BLaER1 treated with 17β-estradiol and CSF1 and Interleukin-3, amounts not matched to agents 10 nM and 100 nM (cell line): ENCODE measurements around the gene WDR62.
"Not testable (repeated sequence)": the region's sequence is repeated elsewhere in the genome, so short reads cannot be mapped to it uniquely, and the experiment has no call there.

Experiments
- H3K27ac ChIP-seq, 11 experiments: shearing (Covaris generic); formaldehyde crosslinking; 2 replicates each; pipeline ENCODE4 v1.8.1; 2022
- H3K27me3 ChIP-seq, 11 experiments: shearing (Covaris generic); formaldehyde crosslinking; 2 replicates each; pipeline ENCODE4 v1.8.1; 2022
- H3K36me3 ChIP-seq, 11 experiments: shearing (Covaris generic); formaldehyde crosslinking; 2 replicates each; pipeline ENCODE4 v1.8.1; 2022
- H3K4me1 ChIP-seq, 10 experiments: shearing (Covaris generic); formaldehyde crosslinking; 2 replicates each; pipeline ENCODE4 v1.8.1; 2022
- H3K4me2 ChIP-seq, 11 experiments: shearing (Covaris generic); formaldehyde crosslinking; 2 replicates each; pipeline ENCODE4 v1.8.1; 2022
- H3K4me3 ChIP-seq, 10 experiments: shearing (Covaris generic); formaldehyde crosslinking; 2 replicates each; pipeline ENCODE4 v1.8.1; 2022
- H3K9ac ChIP-seq, 11 experiments: shearing (Covaris generic); formaldehyde crosslinking; 2 replicates each; pipeline ENCODE4 v1.8.1; 2022
- H3K9me3 ChIP-seq, 11 experiments: shearing (Covaris generic); formaldehyde crosslinking; replicated peaks in 1 of 11; 2 replicates each; pipeline ENCODE4 v1.8.1; 2022
- H4K20me1 ChIP-seq, 11 experiments: shearing (Covaris generic); formaldehyde crosslinking; 2 replicates each; pipeline ENCODE4 v1.8.1; 2022
- Cebpa-rat ChIP-seq, 11 experiments: shearing (Covaris generic); IDR thresholded peaks; 2 replicates each; pipeline ENCODE4 v1.8.1; 2022

WDR62 gene

GRCh38 chr19:36061367-36061766 lies 6.7 kb downstream of the WDR62 start:
- H3K27ac ChIP-seq: no peak overlapping the region
- H3K4me1 ChIP-seq: peaks cover 12 to 21% (median 18%) of the 10 kb centered on the region in 10 experiments
- no peak for TF ChIP-seq Cebpa-rat (IDR thresholded peaks at IDR 0.05)
- peak overlapping the region in 5 of 11 experiments; percentile 4 to 44 (median 16); a peak in 3 of 22 replicates for H3K9ac ChIP-seq
- peaks cover 0 to 76% (median 35%) of the 10 kb centered on the region in 11 experiments; a peak in 14 of 22 replicates for H4K20me1 ChIP-seq
- no peak overlapping the region for H3K4me2 ChIP-seq
- no peaks in the 10 kb centered on the region for H3K27me3 ChIP-seq
- no peak overlapping the region for H3K4me3 ChIP-seq
- no peaks in the 10 kb centered on the region for H3K9me3 ChIP-seq
- peaks cover 4 to 100% (median 86%) of the 10 kb centered on the region in 11 experiments; a peak in 21 of 22 replicates for H3K36me3 ChIP-seq

- Histone ChIP-seq H3K27ac (no peak overlapping the region), H3K4me3 (no peak overlapping the region), H3K36me3 (peaks cover 23 to 99% (median 88%) of the 10 kb centered on the region in 11 experiments), H3K27me3 (no peaks in the 10 kb centered on the region), H3K9me3 (peaks cover 0 to 16% (median 8%) of the 10 kb centered on the region in 11 experiments; a peak in 13 of 22 replicates), H3K9ac (no peak overlapping the region; a peak in 1 of 22 replicates), H4K20me1 (peaks cover 0 to 48% (median 12%) of the 10 kb centered on the region in 11 experiments; a peak in 11 of 22 replicates), H3K4me1 (peaks cover 0 to 8% (median 6%) of the 10 kb centered on the region in 10 experiments; a peak in 8 of 20 replicates), H3K4me2 (no peak overlapping the region; a peak in 1 of 22 replicates)
- TF ChIP-seq Cebpa-rat (IDR thresholded peaks at IDR 0.05): no peak
Observed at GRCh38 chr19:36064826-36065225, 10.1 kb downstream of the WDR62 start.

- no peak for TF ChIP-seq Cebpa-rat (IDR thresholded peaks at IDR 0.05)
- Histone ChIP-seq H3K9ac (no peak overlapping the region), H3K9me3 (peaks cover 0 to 16% (median 8%) of the 10 kb centered on the region in 11 experiments; a peak in 13 of 22 replicates), H3K27ac (no peak overlapping the region), H4K20me1 (peaks cover 0 to 36% (median 5%) of the 10 kb centered on the region in 11 experiments; a peak in 8 of 22 replicates), H3K27me3 (no peaks in the 10 kb centered on the region), H3K36me3 (peaks cover 23 to 99% (median 88%) of the 10 kb centered on the region in 11 experiments), H3K4me2 (no peak overlapping the region), H3K4me3 (no peak overlapping the region), H3K4me1 (peaks cover 0 to 7% (median 0%) of the 10 kb centered on the region in 10 experiments; a peak in 4 of 20 replicates)
Observed at GRCh38 chr19:36067681-36068080, 13.0 kb downstream of the WDR62 start.

- H3K27ac ChIP-seq, H3K4me2 ChIP-seq, H3K4me1 ChIP-seq, H3K9ac ChIP-seq, H3K4me3 ChIP-seq, H3K27me3 ChIP-seq: not testable (repeated sequence)
- peaks cover 0 to 16% (median 8%) of the 10 kb centered on the region in 11 experiments; a peak in 13 of 22 replicates for H3K9me3 ChIP-seq
- peaks cover 0 to 41% (median 5%) of the 10 kb centered on the region in 11 experiments; a peak in 8 of 22 replicates for H4K20me1 ChIP-seq
- H3K36me3 ChIP-seq: peaks cover 23 to 99% (median 88%) of the 10 kb centered on the region in 11 experiments
Observed at GRCh38 chr19:36068810-36069499, 14.3 kb downstream of the WDR62 start.

- H4K20me1 ChIP-seq: peaks cover 0 to 20% (median 5%) of the 10 kb centered on the region in 11 experiments; a peak in 6 of 22 replicates
- no peak overlapping the region for H3K4me3 ChIP-seq
- no peak overlapping the region for H3K27ac ChIP-seq
- H3K27me3 ChIP-seq: no peaks in the 10 kb centered on the region
- peaks cover 12 to 98% (median 90%) of the 10 kb centered on the region in 11 experiments for H3K36me3 ChIP-seq
- TF ChIP-seq Cebpa-rat (IDR thresholded peaks at IDR 0.05): no peak
- H3K9me3 ChIP-seq: peaks cover 0 to 16% (median 8%) of the 10 kb centered on the region in 11 experiments; a peak in 13 of 22 replicates
- H3K9ac ChIP-seq: no peak overlapping the region
- H3K4me2 ChIP-seq: no peak overlapping the region
- H3K4me1 ChIP-seq: no peaks in the 10 kb centered on the region
Observed at GRCh38 chr19:36072081-36072480, 17.4 kb downstream of the WDR62 start.

GRCh38 chr19:36073121-36073876 lies 18.6 kb downstream of the WDR62 start:
- H3K4me3 ChIP-seq: no peak overlapping the region
- H4K20me1 ChIP-seq: peaks cover 0 to 20% (median 5%) of the 10 kb centered on the region in 11 experiments; a peak in 6 of 22 replicates
- H3K9ac ChIP-seq: no peak overlapping the region
- H3K4me1 ChIP-seq: no peaks in the 10 kb centered on the region
- no peaks in the 10 kb centered on the region for H3K27me3 ChIP-seq
- no peak for TF ChIP-seq Cebpa-rat (IDR thresholded peaks at IDR 0.05)
- H3K36me3 ChIP-seq: peaks cover 0 to 98% (median 90%) of the 10 kb centered on the region in 11 experiments
- no peak overlapping the region for H3K27ac ChIP-seq
- no peak overlapping the region for H3K4me2 ChIP-seq
- peaks cover 0 to 4% (median 0%) of the 10 kb centered on the region in 11 experiments; a peak in 7 of 22 replicates for H3K9me3 ChIP-seq

- no peak for TF ChIP-seq Cebpa-rat (IDR thresholded peaks at IDR 0.05)
- H3K4me2 ChIP-seq: no peak overlapping the region
- no peak overlapping the region for H3K27ac ChIP-seq
- H3K9ac ChIP-seq: no peak overlapping the region
- peaks cover 0 to 28% (median 0%) of the 10 kb centered on the region in 11 experiments; a peak in 5 of 22 replicates for H4K20me1 ChIP-seq
- H3K36me3 ChIP-seq: peaks cover 18 to 99% (median 94%) of the 10 kb centered on the region in 11 experiments
- H3K27me3 ChIP-seq: no peaks in the 10 kb centered on the region
- no peaks in the 10 kb centered on the region for H3K4me1 ChIP-seq
- no peak overlapping the region for H3K4me3 ChIP-seq
- no peaks in the 10 kb centered on the region for H3K9me3 ChIP-seq
Observed at GRCh38 chr19:36079389-36079945, 24.8 kb downstream of the WDR62 start.

GRCh38 chr19:36081385-36081784 lies 26.7 kb downstream of the WDR62 start:
- H3K9me3 ChIP-seq: no peaks in the 10 kb centered on the region
- H3K4me3 ChIP-seq: no peak overlapping the region
- no peaks in the 10 kb centered on the region for H3K27me3 ChIP-seq
- no peaks in the 10 kb centered on the region for H3K4me1 ChIP-seq
- peaks cover 0 to 35% (median 0%) of the 10 kb centered on the region in 11 experiments; a peak in 5 of 22 replicates for H4K20me1 ChIP-seq
- H3K9ac ChIP-seq: no peak overlapping the region
- no peak for TF ChIP-seq Cebpa-rat (IDR thresholded peaks at IDR 0.05)
- H3K36me3 ChIP-seq: peaks cover 22 to 99% (median 94%) of the 10 kb centered on the region in 11 experiments
- H3K4me2 ChIP-seq: no peak overlapping the region
- no peak overlapping the region; a peak in 1 of 22 replicates for H3K27ac ChIP-seq
